SH-SY5Y (cell line): ENCODE results near the gene CFAP161.

ENCODE experiments used
- GATA2 ChIP-seq: IDR thresholded peaks from 2 replicates; pipeline ENCODE4 v1.6.1; 2011; ENCODE audit warnings: mild to moderate bottlenecking, low read depth, low read length
- GATA3 ChIP-seq: IDR thresholded peaks from 2 replicates; pipeline ENCODE4 v1.6.1; 2011; ENCODE audit warnings: low read depth, mild to moderate bottlenecking, low read length, moderate library complexity

DNA sequence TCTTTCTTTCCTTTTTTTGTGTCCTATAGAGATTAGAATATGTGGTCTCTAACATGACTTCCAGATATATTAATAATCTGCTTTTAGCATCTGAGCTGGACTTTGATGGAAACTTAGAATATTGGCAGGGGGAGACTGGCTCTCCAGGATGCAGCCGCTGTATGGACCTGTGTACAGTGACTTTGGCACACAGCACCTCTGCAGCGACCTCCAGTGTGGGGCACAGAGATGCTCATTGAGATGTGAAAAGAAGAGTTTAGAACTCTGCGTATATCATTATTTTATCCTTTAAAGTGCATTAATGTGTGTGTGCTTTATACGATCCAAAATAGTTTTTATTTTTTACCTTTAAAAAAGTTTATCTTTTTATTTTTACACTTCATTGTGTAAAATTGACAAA lies 18.3 kb downstream of the CFAP161 start:
- TF ChIP-seq GATA2 (no peak), GATA3 (no peak)
